AML-193 (cell line): ENCODE results near the gene TMEM250.

ENCODE experiments used
- DNase-seq, 2 experiments: peaks; one replicate each; lab custom pipeline; 2025; lab: John Stamatoyannopoulos, UW

Gene TMEM250

GRCh38 chr9:136093995-136094881 lies 24.4 kb downstream of the TMEM250 start:
- peak; percentile 17 to 30 for DNase-seq

- DNase-seq = no peak
Measured at GRCh38 chr9:136093346-136093986, 25.2 kb downstream of the TMEM250 start.

DNA sequence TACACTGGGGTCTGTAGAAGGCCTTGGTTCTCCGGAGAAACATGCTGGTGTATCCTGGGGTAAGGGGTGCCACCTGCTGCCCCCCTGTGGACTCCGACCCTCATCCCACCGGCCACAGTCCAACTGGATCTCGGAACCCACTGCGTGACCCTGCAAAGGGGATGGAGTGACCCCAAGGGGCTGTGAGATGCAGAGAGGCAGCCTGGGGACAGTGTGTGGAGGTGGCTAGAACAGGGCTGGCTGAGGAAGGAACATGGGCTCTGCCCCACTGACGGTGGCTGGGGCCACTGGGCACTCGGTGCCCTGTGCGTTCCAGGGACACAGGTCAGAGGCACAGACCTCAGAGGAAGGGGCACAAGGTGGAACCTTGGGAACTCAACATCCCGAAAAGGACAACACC lies 25.9 kb downstream of the TMEM250 start:
- DNase-seq = no peak

GRCh38 chr9:136092353-136092650 lies 26.4 kb downstream of the TMEM250 start:
- DNase-seq = no peak

GRCh38 chr9:136091582-136092352 lies 26.9 kb downstream of the TMEM250 start:
- DNase-seq = no peak

DNA sequence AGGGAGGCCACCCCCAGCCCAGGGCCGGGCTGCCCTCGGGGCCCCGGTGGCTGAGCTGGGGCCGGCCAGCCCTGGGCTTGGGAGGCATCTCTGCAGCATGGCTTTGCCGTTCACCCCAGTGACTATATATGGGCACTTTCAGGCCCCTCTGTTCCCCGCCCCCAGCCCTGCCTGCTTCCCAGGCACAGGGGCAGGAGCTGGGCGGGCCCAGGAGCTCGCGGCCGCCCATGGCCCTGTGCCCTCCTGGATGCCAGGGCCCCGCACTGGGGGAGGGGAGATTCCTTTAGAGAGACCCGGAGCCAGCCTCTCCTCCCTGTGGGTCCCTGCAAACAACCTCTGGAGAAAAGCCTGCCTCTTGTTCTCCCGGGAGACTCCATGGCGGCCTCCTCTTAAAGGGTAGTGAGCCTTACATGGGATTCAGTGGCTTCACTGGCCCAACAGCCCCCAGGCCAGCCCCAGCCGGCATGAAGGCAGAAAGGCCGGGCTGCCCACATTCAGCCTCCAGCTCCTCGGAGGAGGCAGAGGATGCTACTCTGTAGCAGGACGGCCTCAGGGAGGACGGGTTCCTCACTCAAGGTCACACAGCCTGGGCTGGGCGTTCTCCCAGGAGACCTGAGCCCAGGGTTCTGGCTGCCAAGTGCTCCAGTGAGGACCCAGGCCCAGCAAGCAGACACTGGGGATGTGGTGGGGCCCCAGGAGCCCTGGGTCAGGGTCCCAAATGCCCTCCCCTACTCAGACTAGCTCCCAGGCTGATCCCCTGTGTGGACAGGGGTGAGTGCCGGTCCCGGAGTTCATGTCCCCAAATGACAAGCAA lies 27.7 kb downstream of the TMEM250 start:
- DNase-seq = no peak

- DNase-seq = peak in 1 of 2 experiments; percentile 29
Measured at GRCh38 chr9:136090056-136090735, 28.5 kb downstream of the TMEM250 start.

DNA sequence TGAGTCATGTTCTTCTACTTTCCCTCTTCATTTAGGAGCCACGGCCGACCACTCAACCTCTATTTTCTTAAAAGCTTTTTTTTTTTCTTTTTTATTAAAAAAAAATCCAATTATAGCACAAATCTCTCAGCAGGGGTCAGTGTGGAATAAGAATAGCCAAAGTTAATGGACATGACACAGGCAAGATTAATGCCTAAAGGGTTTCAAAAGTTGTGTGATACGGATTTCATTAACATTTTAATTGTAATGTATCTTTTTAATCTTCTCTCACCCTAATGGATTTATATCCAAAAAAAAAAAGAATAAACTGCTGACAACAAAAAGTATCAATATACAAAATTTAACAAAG lies 29.0 kb downstream of the TMEM250 start:
- peak; percentile 37 to 40 for DNase-seq

DNA sequence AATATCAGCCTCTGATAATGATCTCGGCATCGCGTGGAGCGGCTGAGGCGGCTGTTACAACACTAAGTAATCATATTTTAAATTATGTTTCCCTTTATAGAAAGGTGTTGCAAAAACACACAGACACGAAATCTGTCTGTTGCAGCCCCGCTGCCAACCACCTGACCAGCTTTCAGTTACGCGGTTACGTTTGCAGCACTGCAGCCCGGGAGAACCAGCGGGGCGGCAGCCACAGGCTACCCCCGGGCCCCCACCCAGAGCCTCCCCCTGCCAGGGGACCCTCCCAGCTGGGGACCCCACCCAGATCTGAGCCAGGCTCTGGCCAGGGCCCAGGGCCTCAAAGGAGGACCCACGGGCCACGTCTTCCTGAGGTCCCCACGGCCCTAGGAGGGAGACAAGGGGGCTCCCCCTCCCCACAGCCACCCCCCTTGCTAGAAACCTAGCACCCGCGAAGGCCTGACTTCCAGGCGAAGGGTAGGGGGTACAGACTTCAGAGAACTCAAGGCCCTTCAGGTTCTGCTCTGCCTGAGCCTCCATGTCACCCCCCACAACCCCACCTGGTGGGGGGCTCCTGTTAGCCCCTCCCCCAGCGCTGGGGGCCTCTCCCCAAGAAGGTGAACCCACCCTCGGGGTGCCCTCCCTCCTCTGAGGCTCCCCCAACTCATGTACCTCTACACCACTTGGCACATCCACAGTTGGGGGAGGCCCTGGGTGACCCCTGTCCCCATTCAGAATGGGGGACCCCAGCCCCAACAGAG lies 29.6 kb downstream of the TMEM250 start:
- DNase-seq = peak; percentile 54 to 73

- no peak for DNase-seq
Measured at GRCh38 chr9:136088481-136088938, 30.2 kb downstream of the TMEM250 start.

DNA sequence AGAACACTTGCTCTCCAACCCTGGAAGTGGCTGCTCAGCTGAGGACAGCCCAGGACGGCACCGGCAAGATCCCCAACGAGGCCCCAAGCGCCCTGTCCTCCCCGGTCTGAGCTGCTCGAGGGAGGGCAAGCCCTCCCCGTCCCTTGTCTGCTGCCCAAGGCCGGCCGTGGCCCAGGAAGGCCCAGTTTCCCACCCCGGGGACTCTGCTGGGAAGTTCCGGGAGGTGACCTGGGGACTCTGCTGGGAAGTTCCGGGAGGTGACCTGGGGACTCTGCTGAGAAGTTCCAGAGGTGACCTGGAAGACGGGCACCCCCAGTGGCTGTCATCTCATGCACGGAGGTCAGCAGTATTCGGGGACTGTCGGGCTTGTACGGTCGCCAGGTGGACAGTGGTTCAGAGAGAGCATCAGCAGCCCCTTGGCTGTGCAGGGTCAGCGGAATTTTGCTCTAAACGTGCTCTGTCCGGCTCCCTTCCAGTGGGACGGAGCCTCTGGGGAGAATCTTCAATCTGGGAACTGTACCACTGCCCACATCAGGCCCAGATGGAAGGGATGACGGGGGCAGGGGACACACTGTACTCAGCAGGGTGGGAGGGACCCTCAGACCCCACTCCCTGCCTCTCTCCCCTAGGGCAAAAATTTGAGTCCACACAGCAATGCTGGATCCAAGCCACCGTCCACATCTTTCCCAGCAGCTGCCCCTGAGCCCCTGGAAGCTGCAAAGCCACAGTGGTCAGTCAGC lies 30.8 kb downstream of the TMEM250 start:
- no peak for DNase-seq

DNA sequence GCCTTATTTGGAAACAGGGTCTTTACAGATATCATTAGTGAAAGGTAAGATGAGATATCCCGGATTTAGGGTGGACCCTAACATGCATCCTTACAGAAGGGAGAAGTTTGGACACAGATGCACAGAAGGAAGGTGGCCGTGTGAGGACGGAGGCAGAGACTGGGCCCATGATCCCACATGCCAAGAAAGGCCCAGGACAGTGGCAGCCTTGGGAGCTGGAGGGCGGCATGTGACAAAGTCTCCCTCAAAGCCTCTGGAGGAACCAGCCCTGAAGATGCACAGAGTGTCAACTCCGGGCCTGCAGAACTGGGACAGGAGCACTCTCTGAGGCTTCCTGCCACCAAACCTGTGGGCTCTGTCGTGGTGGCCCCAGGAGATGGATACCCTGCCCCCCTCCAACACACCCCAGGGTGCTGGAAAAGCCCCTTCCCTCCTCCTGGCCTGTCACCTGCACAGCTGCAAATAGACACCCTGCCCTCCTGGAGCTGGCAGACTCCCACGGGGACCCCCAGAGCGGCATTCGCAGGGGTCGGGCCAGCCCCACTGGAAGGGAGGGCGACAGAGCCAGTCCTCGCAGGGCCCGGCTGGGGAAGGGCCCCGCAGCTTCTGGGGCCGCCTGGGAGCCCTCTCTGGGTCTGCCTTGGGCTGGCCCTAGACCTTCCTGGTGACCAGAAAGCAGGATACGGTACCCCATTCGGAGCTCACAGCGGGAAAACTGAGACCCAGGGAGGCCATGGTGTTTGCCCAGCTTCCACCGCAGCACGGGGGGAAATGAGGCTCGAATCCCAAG lies 31.5 kb downstream of the TMEM250 start:
- DNase-seq = no peak

- no peak for DNase-seq
Measured at GRCh38 chr9:136086213-136086881, 32.3 kb downstream of the TMEM250 start.

DNA sequence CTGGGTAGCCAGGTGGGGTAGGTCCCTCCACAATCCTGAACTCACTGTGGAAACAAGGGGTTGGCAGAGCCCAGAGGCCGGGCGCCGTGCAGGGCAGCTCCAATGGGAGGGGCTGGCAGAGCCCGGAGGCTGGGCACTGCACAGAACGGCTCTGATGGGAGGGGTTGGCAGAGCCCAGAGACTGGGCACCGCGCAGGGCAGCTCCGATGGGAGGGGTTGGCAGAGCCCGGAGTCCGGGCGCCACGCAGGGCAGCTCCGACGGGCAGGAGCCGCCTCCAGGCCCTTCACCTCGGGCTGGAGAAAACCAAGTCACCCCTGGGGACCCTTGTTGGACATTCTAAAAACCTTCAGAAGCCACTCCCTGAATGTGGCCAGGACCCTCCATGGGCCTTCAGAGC lies 32.9 kb downstream of the TMEM250 start:
- DNase-seq = no peak

- no peak for DNase-seq
Measured at GRCh38 chr9:136084063-136084944, 34.4 kb downstream of the TMEM250 start.

DNA sequence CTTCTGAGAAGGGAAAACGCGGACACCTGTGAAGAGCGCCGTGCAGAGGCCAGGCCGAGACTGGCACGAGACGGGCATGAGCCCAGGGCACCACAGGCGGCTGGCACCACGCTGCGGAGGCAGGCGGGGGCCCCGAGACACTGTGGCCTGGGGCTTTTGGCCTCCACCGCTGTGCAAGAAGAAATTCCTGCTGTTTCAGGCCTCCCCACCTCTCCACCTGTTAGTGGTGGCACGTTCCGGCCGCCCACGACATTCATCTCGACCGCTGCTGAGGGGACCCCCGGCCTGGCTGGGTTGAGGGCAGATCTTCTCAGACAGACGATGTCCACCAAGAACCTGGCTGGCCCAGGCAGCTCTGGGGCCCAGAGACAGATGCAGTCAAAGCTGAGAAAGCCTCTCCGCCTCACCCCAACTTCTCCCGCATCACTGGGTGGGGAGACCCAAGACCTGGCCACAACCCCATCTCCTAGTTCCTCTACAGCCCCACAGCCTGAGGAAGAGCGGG lies 35.1 kb downstream of the TMEM250 start:
- DNase-seq = no peak
